HL-60/S4 treated with phorbol 12-myristate 13-acetate at 8.2 ng/mL for 4 days and 3 days (cell line): ENCODE data around the gene STPG3.

Source experiments
- in situ Hi-C: fragments of 300-500 bp; cut with MboI; formaldehyde crosslinking; loops from 2 replicates; pipeline ENCODE4 v1.15.0; 2022; ENCODE audit warnings: low sequenced_read_pairs

Gene STPG3

GRCh38 chr9:137277329-137278041 is 26.4 kb downstream of the STPG3 start, which contains the start of gene TOR4A:
TSS of gene TOR4A (plus strand) at chr9:137277726. CDS start at chr9:137278690, 964 bp downstream.
- in situ Hi-C loops: no loop called here

GRCh38 chr9:137278061-137278701 is 27.1 kb downstream of the STPG3 start:
- in situ Hi-C loops: no loop called here

DNA sequence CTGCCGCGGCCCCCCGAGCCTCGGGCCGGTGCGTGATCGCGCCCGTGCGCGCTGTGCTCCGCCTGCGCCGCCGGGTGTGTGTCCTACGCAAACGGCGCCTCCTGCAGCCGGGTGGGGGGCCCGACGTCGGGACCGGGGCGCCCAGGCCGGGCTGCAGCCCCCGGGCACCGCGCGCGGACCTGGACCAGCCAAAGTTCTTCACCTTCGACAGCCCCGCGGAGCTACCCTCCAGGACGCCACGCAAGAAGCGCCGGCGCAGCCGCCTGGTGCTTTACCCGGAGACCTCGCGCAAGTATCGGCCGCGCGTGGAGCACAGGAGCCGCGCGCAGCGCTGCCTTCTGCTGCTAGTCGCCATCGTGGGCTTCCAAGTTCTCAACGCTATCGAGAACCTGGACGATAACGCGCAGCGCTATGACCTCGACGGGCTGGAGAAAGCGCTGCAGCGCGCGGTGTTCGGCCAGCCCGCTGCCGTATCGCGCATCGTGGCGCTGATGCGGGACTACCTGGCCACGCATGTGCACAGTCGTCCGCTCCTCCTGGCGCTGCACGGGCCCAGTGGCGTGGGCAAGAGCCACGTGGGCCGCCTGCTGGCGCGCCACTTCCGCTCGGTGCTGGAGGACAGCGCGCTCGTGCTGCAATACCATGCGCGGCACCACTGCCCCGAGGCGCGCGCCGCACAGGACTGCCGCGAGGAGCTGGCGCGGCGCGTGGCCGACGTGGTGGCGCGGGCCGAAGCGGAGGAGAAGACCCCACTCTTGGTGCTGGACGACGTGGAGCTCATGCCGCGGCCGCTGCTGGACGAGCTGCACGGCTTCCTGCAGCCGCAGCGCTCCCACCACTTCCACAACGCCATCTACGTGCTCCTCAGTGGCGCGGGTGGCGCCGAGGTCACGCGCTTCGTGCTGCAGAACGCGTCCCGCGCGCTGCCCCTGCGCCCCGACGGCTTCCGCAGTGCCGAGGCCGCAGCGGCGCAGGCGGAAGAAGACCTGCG is 27.9 kb downstream of the STPG3 start:
- in situ Hi-C loops: no loop called here

GRCh38 chr9:137279741-137280473 is 28.8 kb downstream of the STPG3 start:
- in situ Hi-C loops: no loop called here

DNA sequence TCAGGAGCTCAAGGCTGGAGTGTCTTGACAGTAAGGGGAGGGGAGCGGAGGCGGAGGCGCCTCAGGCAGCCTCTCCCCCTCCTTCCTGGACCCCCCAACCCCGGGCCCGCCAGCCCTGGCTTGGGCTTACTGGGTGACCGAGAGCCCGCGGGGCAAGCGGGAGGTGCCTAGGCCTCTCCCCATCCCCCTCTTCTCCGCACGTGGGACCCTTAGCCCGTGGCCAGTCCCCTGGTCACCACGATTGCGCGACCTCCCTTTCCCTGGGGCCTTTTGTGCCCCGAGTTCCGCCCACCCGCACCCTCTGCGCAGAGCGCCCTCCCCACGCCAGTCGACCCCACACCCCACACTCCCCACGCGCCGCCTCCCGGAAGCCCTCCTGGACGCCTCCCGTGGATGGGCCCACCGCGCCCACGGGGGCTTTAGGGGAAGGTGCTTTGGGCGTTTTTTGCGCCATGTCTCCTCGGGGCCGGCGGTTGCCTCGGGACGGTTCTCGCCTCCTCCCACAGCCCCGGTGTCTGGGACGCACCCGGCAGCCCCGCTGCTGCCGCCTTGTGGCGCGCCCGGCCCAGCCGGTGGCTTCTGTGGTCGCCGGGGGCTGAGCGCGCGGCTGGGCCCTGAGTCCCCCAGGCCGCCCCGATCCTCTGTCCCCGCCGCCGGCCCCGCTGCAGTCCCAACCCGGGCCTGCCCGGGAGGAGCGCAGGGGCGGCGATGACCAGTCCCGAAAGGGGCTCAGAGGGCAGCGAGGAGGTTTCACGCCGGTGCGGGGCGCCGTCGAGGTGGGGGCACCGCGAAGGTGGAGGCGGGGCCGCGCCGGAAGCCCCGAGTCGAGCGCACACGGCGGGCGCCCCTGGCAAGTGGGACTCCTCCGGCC is 29.6 kb downstream of the STPG3 start:
- in situ Hi-C loops: no loop called here

- in situ Hi-C loops: no loop called here
Observed at GRCh38 chr9:137281345-137282116, 30.4 kb downstream of the STPG3 start.

- in situ Hi-C loops: no loop called here
Observed at GRCh38 chr9:137286975-137287383, 35.9 kb downstream of the STPG3 start.

DNA sequence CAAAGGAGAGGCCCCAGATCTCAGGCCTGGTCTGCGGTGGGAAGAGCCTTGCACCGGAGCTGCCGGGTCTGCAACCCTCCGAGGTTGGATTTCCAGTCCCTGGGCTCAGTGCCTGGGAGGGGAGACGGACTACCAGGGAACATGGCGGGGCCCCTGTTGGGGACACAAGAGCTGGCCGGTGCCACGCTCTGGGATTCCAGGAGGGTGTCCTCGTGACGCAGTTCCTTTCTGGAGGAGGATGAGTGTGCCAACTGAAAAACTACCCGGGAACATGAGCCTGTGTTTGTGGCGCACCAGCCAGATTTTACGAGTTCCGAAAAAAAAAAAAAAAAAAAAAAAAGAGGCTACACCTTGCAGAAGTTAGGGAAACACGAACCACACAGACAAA is 42.0 kb downstream of the STPG3 start:
- in situ Hi-C loops: loop anchor here (10.0 kb wide), 1 partner anchor 112 kb away; no protein-coding TSS in a partner anchor

GRCh38 chr9:137293482-137294090 is 42.5 kb downstream of the STPG3 start:
- in situ Hi-C loops: loop anchor here (10.0 kb wide), 1 partner anchor 111 kb away; no protein-coding TSS in a partner anchor

DNA sequence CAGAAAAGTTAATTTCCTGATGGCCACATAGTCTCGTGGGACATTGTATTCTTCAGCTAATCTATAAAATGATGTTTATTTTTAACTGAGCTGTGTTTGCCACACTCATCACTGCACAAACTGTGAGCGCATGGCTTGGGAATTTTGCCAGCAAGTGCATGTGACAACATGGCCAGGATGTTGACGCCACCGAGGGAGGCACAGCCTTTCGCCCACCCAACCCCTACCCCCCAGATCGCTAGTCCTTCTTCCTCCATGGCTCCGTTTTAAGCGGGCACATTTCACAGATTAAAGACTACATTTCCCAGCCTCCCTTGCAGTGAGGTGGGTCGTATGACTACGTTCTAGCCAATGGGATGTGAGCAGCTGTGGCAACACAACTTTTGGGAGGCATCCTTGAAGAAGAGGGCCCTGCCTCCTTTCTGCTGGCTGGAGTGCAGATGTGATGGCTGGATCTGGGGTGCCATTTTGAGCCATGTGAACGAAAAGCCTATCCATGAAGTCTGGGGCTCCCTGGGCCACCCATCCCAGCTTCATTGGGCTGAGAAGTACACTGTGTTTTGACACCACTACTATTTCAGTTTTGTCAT is 43.1 kb downstream of the STPG3 start:
- in situ Hi-C loops: loop anchor here (10.0 kb wide), 1 partner anchor 111 kb away; no protein-coding TSS in a partner anchor

DNA sequence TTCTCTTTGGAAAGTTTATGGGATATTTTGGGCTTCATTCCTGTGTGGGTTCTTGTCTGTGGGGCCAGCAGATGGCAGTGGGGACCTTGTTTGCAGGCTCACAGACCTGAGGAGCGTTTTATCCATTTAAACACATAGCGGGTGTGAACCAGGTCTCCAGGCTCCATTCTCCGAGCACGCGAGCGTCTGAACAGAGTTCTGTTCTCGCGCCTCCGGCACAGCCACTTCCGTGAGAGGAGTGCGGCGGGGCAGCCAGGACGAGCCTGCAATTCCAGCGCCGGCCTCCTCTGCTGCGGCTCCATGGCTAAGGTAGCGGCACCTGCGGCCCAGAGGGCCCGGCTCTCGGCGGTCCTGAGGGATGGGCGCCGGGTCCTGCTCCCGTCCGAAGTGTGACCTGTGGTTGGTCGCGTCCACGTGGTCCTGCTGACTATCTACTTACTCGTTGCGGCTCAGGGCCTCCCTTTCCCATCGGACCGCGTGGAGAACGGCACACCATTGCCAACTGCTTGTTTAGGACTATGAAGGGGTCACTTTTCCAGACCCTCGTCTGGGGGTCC is 43.7 kb downstream of the STPG3 start:
- in situ Hi-C loops: loop anchor here (10.0 kb wide), 1 partner anchor 110 kb away; no protein-coding TSS in a partner anchor

GRCh38 chr9:137295238-137295811 is 44.2 kb downstream of the STPG3 start:
- in situ Hi-C loops: loop anchor here (10.0 kb wide), 1 partner anchor 109 kb away; no protein-coding TSS in a partner anchor

GRCh38 chr9:137295849-137296669 is 45.0 kb downstream of the STPG3 start:
- in situ Hi-C loops: loop anchor here (10.0 kb wide), 1 partner anchor 109 kb away; no protein-coding TSS in a partner anchor

DNA sequence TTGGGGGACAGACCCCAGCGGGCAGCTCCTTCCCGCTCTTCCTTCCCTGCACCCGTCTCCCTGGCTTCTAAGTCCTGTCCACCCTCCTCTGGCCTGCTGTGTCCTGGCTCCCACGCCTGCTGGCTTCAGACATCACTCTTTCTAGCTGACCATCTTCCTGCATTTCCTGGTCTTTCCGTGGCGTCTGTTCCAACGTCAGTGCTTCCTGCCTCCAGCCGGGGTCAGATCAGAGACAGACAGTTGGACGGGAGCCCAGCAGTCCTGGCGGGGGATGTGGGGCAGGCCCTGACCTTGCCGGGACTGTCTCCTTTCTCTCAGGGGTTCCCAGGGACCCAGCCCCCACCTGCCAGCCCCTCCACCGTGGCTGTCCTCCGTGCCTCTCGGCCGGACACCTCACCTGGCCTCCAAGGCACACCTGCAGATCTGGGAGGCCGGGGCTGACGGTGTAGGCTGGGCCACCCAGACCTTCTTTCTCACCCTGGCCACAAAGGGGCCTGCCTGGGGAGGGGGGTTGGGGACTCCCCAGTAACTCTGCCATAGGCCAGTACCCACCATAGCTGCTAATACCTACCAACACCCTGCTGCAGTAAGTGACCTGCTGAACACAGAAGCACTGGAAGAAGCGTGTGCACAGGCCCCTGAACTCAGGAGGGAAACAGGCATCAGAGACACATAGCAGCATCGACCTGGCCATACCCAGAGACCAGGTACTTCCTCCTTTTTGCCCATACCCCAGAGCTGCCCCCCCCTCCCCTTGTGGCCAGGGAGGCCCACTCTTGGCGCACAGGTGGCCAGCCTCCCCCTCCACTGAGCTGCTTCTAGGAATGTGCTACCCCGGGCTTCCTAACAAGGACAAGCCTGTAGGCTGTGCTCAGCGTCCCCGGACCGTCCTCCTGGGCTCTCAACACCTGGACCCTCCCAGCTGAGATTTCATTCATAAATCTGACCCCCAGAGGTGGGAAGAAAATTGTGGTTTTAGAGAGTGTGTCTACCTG is 45.9 kb downstream of the STPG3 start:
- in situ Hi-C loops: loop anchor here (10.0 kb wide), 1 partner anchor 108 kb away; no protein-coding TSS in a partner anchor

DNA sequence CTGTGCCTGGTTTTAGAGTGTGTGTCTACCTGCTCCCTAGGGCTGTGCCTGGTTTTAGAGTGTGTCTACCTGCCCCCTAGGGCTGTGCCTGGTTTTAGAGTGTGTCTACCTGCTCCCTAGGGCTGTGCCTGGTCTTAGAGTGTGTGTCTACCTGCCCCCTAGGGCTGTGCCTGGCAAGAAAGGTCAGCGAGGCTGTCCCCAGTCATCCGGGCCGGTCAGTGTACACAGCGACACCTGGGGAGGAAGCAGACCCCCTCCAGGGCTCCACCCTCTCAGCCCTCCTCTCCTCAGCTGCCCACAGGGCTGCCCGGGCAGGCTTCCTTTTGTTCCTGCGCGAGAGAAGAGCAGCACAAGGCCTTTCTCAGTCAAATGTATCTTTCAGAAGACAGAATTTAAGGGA is 46.9 kb downstream of the STPG3 start:
- in situ Hi-C loops: loop anchor here (10.0 kb wide), 1 partner anchor 107 kb away; no protein-coding TSS in a partner anchor
